Measurements from ENCODE around the gene SFXN1.

DNA sequence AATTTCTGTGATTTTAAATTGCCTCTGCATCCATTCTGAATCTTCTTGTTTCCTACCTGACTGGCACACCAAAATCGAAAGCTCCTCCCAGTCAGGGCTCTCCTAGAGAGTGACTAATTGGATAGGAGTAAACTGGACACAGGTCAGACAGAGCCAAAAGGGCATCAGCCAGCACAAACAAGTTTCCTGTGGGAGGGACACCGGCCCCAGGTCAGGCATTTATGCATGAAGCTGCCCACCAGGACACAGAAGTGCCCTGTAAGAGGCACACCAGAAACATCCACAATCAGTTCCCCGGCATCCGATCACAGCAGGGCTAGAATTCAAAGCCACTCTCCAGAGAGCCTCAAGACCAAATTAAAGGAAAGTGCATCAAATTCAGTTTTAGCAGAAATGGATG is 78.4 kb downstream of the SFXN1 start:
- TF ChIP-seq, protein P1, sequence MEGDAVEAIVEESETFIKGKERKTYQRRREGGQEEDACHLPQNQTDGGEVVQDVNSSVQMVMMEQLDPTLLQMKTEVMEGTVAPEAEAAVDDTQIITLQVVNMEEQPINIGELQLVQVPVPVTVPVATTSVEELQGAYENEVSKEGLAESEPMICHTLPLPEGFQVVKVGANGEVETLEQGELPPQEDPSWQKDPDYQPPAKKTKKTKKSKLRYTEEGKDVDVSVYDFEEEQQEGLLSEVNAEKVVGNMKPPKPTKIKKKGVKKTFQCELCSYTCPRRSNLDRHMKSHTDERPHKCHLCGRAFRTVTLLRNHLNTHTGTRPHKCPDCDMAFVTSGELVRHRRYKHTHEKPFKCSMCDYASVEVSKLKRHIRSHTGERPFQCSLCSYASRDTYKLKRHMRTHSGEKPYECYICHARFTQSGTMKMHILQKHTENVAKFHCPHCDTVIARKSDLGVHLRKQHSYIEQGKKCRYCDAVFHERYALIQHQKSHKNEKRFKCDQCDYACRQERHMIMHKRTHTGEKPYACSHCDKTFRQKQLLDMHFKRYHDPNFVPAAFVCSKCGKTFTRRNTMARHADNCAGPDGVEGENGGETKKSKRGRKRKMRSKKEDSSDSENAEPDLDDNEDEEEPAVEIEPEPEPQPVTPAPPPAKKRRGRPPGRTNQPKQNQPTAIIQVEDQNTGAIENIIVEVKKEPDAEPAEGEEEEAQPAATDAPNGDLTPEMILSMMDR (IDR thresholded peaks at IDR 0.05), result no peak
- TF ChIP-seq POLR2A (IDR thresholded peaks at IDR 0.05), result no peak
